Mesendoderm (in vitro differentiated cells): Measurements from ENCODE around the gene CALD1.

Experiments used
- DNase-seq: peaks from one replicate; pipeline ENCODE4 v3.0.0; 2013
- H2AK5ac ChIP-seq: 2 replicates; pipeline ENCODE4 v1.6.1; 2013; ENCODE audit warnings: low read length, inconsistent platforms
- H2BK120ac ChIP-seq: 2 replicates; pipeline ENCODE4 v1.6.1; 2013; ENCODE audit warnings: low read depth, mild to moderate bottlenecking, low read length, moderate library complexity, mixed read lengths
- H2BK15ac ChIP-seq: replicated peaks from 2 replicates; pipeline ENCODE4 v1.6.1; 2013; ENCODE audit warnings: low read depth, mild to moderate bottlenecking, moderate library complexity
- H2BK5ac ChIP-seq: 2 replicates; pipeline ENCODE4 v1.6.1; 2013; ENCODE audit warnings: low read length, inconsistent platforms
- H3K18ac ChIP-seq: 2 replicates; pipeline ENCODE4 v1.6.1; 2013; ENCODE audit warnings: mild to moderate bottlenecking, low read length, mixed read lengths
- H3K23ac ChIP-seq: one replicate; pipeline ENCODE4 v1.6.1; 2013; ENCODE audit warnings: low read length
- H3K27ac ChIP-seq: 2 replicates; pipeline ENCODE4 v1.5.1; 2013; ENCODE audit warnings: low read depth, mild to moderate bottlenecking, inconsistent platforms, low read length, moderate library complexity
- H3K27me3 ChIP-seq: 2 replicates; pipeline ENCODE4 v1.6.1; 2013; ENCODE audit warnings: low read length, control low read depth, mild to moderate bottlenecking, inconsistent platforms; ENCODE audit not compliant: insufficient read depth, poor library complexity
- H3K36me3 ChIP-seq: 2 replicates; pipeline ENCODE4 v1.6.1; 2013; ENCODE audit warnings: low read length, inconsistent platforms; ENCODE audit not compliant: control insufficient read depth, insufficient read depth
- H3K4ac ChIP-seq: one replicate; pipeline ENCODE4 v1.6.1; 2013; ENCODE audit warnings: low read depth, mild to moderate bottlenecking, low read length, moderate library complexity
- H3K4me1 ChIP-seq: 2 replicates; pipeline ENCODE4 v1.6.1; 2013; ENCODE audit warnings: low read depth, low read length, inconsistent platforms; ENCODE audit not compliant: control insufficient read depth
- H3K4me2 ChIP-seq: 2 replicates; pipeline ENCODE4 v1.6.1; 2013; ENCODE audit warnings: low read length
- H3K4me3 ChIP-seq: 2 replicates; pipeline ENCODE4 v1.5.1; 2013; ENCODE audit warnings: mild to moderate bottlenecking, low read length
- H3K56ac ChIP-seq: one replicate; pipeline ENCODE4 v1.6.1; 2013; ENCODE audit warnings: low read length
- H3K79me1 ChIP-seq: 2 replicates; pipeline ENCODE4 v1.6.1; 2013; ENCODE audit warnings: low read length, inconsistent platforms
- H3K79me2 ChIP-seq: 2 replicates; pipeline ENCODE4 v1.6.1; 2013; ENCODE audit warnings: mild to moderate bottlenecking, low read length; ENCODE audit not compliant: control insufficient read depth, insufficient read depth
- H3K9ac ChIP-seq: 2 replicates; pipeline ENCODE4 v1.6.1; 2013; ENCODE audit warnings: low read length, inconsistent platforms
- H4K5ac ChIP-seq: one replicate; pipeline ENCODE4 v1.6.1; 2013; ENCODE audit warnings: low read length
- H4K8ac ChIP-seq: one replicate; pipeline ENCODE4 v1.6.1; 2013; ENCODE audit warnings: low read depth, mild to moderate bottlenecking, control low read depth, low read length, moderate library complexity
- WGBS: extraction: QIAGEN DNeasy Blood & Tissue Kit; methylation state at CpG from one replicate; pipeline ENCODE4 v1.1.7; 2013; ENCODE audit warnings: low lambda C conversion rate, missing lambda C conversion rate; ENCODE audit not compliant: insufficient coverage; ENCODE audit errors: extremely low coverage; 5-methylcytosine and 5-hydroxymethylcytosine counted together

CALD1 gene

GRCh38 chr7:134886353-134887057 lies 107.1 kb downstream of the CALD1 start:
- no peak overlapping the region for H3K23ac ChIP-seq
- H2BK15ac ChIP-seq: no peak overlapping the region
- WGBS: no CpG with 5 or more reads among the region's 8 CpGs
- H3K4ac ChIP-seq: no peak overlapping the region
- no peak overlapping the region for H3K9ac ChIP-seq
- no peak overlapping the region for H3K4me3 ChIP-seq
- DNase-seq: peak; percentile 52
- H3K18ac ChIP-seq: no peak overlapping the region
- peaks cover 6% of the 10 kb centered on the region for H3K79me1 ChIP-seq
- no peak overlapping the region for H3K27ac ChIP-seq
- no peaks in the 10 kb centered on the region for H3K27me3 ChIP-seq
- no peak overlapping the region for H2BK5ac ChIP-seq
- no peak overlapping the region for H4K5ac ChIP-seq
- H3K79me2 ChIP-seq: peaks cover 4% of the 10 kb centered on the region
- H3K4me1 ChIP-seq: peaks cover 9% of the 10 kb centered on the region
- H4K8ac ChIP-seq: no peak overlapping the region
- no peak overlapping the region for H2AK5ac ChIP-seq
- H2BK120ac ChIP-seq: no peak overlapping the region
- no peak overlapping the region for H3K56ac ChIP-seq
- H3K36me3 ChIP-seq: no peaks in the 10 kb centered on the region
- H3K4me2 ChIP-seq: no peak overlapping the region

DNA sequence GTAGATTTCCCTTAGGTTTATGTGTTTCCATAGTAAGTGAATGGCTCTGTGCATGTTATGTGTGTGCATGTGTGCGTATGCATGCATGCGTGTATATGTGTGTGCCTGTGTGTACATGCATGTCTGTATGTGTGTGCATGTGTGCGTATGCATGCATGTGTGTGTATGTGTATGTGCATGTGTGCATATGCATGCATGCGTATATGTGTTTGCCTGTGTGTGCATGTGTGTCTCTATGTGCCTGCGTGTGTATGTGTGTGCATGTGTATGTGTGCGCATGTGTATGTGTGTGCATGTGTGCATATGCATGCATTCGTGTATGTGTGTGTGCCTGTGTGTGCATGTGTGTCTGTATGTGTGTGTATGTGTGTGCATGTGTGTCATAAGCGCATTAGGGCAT lies 108.1 kb downstream of the CALD1 start:
- Histone ChIP-seq H3K18ac (no peak overlapping the region), H3K27ac (no peak overlapping the region)

DNA sequence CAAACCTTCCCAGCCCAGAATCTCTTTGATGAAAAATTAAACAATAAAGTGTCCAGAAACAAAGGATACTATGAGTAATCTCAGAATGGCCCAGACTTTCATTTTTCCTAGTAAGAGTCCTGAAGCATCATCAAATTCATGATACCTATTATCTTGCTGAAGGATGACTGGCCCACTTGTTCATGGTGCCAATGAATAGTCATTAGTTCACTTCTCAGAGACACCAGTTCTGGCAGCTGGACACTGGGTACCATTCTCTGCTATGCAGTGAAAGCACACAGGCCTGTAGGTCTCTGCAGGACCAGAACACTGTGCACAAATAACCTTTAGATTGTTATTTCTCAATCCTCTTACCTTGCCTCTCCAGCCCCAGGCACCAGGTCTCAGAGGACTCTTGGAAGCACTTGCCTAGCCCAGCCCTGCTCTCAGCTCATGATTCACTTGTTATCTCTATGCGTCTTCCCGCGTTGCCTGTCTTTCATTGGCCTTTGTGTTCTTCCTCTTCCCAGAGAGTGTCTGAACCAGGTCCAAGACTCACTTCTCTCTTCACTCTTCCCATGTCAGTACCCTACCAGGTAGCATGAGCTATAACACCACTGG lies 108.8 kb downstream of the CALD1 start:
- no peak overlapping the region for H3K27ac ChIP-seq
- no peak overlapping the region for H3K4me2 ChIP-seq
- no peak overlapping the region for H3K4ac ChIP-seq
- H4K8ac ChIP-seq: no peak overlapping the region
- H3K23ac ChIP-seq: no peak overlapping the region
- H3K4me3 ChIP-seq: no peak overlapping the region
- no peak for DNase-seq
- H3K9ac ChIP-seq: no peak overlapping the region
- no CpG with 5 or more reads among the region's 3 CpGs for WGBS
- H2BK5ac ChIP-seq: no peak overlapping the region
- H2BK15ac ChIP-seq: no peak overlapping the region
- H3K79me1 ChIP-seq: peaks cover 14% of the 10 kb centered on the region
- H3K56ac ChIP-seq: no peak overlapping the region
- peaks cover 16% of the 10 kb centered on the region for H3K4me1 ChIP-seq
- H3K79me2 ChIP-seq: peaks cover 14% of the 10 kb centered on the region
- H2BK120ac ChIP-seq: no peak overlapping the region
- H3K18ac ChIP-seq: no peak overlapping the region
- no peak overlapping the region for H2AK5ac ChIP-seq
- H3K36me3 ChIP-seq: no peaks in the 10 kb centered on the region
- no peak overlapping the region for H4K5ac ChIP-seq
- no peaks in the 10 kb centered on the region for H3K27me3 ChIP-seq

More for the DNA sequence above, 108.1 kb downstream of the CALD1 start:
- Histone ChIP-seq H4K5ac (no peak overlapping the region), H3K9ac (no peak overlapping the region), H4K8ac (no peak overlapping the region), H3K56ac (no peak overlapping the region), H3K4me2 (no peak overlapping the region), H3K4me3 (no peak overlapping the region), H3K79me2 (peaks cover 10% of the 10 kb centered on the region), H3K36me3 (no peaks in the 10 kb centered on the region), H2BK120ac (no peak overlapping the region), H3K27me3 (no peaks in the 10 kb centered on the region), H2BK15ac (no peak overlapping the region), H3K23ac (no peak overlapping the region), H3K4ac (no peak overlapping the region), H2BK5ac (no peak overlapping the region), H3K79me1 (peaks cover 11% of the 10 kb centered on the region), H3K4me1 (peaks cover 11% of the 10 kb centered on the region), H2AK5ac (no peak overlapping the region)
- WGBS: no CpG with 5 or more reads among the region's 8 CpGs
- DNase-seq: no peak

DNA sequence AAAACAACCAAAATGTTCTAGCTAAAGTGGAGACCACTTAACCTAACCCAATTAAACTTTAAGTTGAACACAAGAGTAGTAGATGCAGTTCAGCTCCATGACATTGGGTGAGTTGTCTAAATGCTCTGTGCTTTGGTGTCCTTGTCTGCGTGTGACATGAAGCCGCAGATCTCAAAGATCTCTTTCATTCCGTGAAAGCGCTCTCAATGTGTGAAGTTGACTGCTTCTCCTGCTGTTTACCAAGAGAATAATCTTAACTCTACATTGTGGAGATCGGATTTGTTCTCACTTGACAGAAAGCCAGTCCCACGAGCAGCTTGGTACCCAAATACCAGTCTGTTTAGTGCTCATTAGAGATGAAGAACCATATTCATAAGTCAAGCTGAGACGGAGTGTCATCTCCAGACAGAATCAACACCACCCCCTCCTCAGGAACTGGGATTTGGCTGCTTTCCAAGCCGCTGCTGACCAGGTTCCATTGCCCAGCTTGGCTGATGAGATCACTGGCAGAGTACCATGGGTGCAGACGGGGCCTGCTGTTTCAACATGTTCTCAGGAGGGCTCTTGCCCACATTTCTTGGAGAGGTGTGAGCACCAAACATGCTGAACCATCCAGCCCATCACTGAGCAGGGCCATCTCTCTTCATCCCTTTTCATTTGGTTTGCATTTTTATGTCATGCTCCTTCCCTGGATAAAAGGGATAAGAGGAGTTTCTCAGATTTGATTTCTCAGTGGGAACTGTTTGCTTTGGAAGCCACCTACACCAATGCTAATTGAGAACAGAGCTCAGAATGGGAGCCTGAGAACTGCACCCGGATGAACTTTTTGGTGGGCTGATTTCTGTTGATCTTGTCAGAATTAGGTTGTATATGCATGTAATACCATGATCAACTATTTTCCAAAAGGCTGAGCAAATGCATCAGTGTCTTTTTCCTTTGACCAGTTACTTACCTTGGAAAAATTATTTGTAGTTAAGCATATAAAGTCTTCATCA lies 111.1 kb downstream of the CALD1 start:
- no peak overlapping the region for H3K18ac ChIP-seq
- H3K4me3 ChIP-seq: no peak overlapping the region
- no peak overlapping the region for H4K8ac ChIP-seq
- H3K79me2 ChIP-seq: peaks cover 26% of the 10 kb centered on the region
- no peaks in the 10 kb centered on the region for H3K27me3 ChIP-seq
- H3K27ac ChIP-seq: no peak overlapping the region
- H2BK5ac ChIP-seq: no peak overlapping the region
- H3K9ac ChIP-seq: no peak overlapping the region
- peaks cover 19% of the 10 kb centered on the region for H3K79me1 ChIP-seq
- H3K4me2 ChIP-seq: no peak overlapping the region
- H4K5ac ChIP-seq: no peak overlapping the region
- no peak overlapping the region for H3K23ac ChIP-seq
- peak; percentile 39 for DNase-seq
- no peak overlapping the region for H2BK120ac ChIP-seq
- H2BK15ac ChIP-seq: no peak overlapping the region
- H3K36me3 ChIP-seq: no peaks in the 10 kb centered on the region
- WGBS: no CpG with 5 or more reads among the region's 10 CpGs
- no peak overlapping the region for H3K4ac ChIP-seq
- no peak overlapping the region for H3K56ac ChIP-seq
- H3K4me1 ChIP-seq: peaks cover 20% of the 10 kb centered on the region
- H2AK5ac ChIP-seq: no peak overlapping the region

GRCh38 chr7:134891262-134891695 lies 111.8 kb downstream of the CALD1 start:
- H3K4me1 ChIP-seq: peaks cover 20% of the 10 kb centered on the region
- peak; percentile 97 for DNase-seq
- peak overlapping the region; percentile 60 for H3K4ac ChIP-seq
- H4K5ac ChIP-seq: no peak overlapping the region
- peak overlapping the region; percentile 62 for H3K4me3 ChIP-seq
- H3K27ac ChIP-seq: peak overlapping the region; percentile 2
- H2BK15ac ChIP-seq: no peak overlapping the region
- H2BK5ac ChIP-seq: no peak overlapping the region
- H3K23ac ChIP-seq: no peak overlapping the region
- H3K36me3 ChIP-seq: no peaks in the 10 kb centered on the region
- no peak overlapping the region for H2AK5ac ChIP-seq
- peaks cover 30% of the 10 kb centered on the region for H3K79me2 ChIP-seq
- no peak overlapping the region for H2BK120ac ChIP-seq
- peak overlapping the region; percentile 89 for H3K56ac ChIP-seq
- no peak overlapping the region for H4K8ac ChIP-seq
- no peak overlapping the region for H3K18ac ChIP-seq
- WGBS: no CpG with 5 or more reads among the region's 22 CpGs
- peaks cover 21% of the 10 kb centered on the region for H3K79me1 ChIP-seq
- H3K4me2 ChIP-seq: peak overlapping the region; percentile 31
- H3K9ac ChIP-seq: peak overlapping the region; percentile 69
- H3K27me3 ChIP-seq: no peaks in the 10 kb centered on the region
